Trophoblast cell (in vitro differentiated cells and primary cell): ENCODE measurements around the gene MYO18B.

Experiments
- DNase-seq, 2 donors: peaks; one replicate each; pipeline ENCODE4 v3.0.0-alpha.2; 2016
- H2AFZ ChIP-seq: 2 replicates; pipeline ENCODE4 v1.6.1; 2013; ENCODE audit warnings: low read length, moderate library complexity, mild to moderate bottlenecking; ENCODE audit not compliant: insufficient read depth, poor library complexity
- H2AK5ac ChIP-seq: 2 replicates; pipeline ENCODE4 v1.6.1; 2013; ENCODE audit warnings: mild to moderate bottlenecking, low read length
- H2BK120ac ChIP-seq: 2 replicates; pipeline ENCODE4 v1.6.1; 2013; ENCODE audit warnings: low read length, mild to moderate bottlenecking, moderate library complexity; ENCODE audit not compliant: insufficient read depth, poor library complexity
- H2BK12ac ChIP-seq: 2 replicates; pipeline ENCODE4 v1.6.1; 2013; ENCODE audit warnings: mild to moderate bottlenecking, low read length, moderate library complexity
- H2BK5ac ChIP-seq: 2 replicates; pipeline ENCODE4 v1.6.1; 2013; ENCODE audit warnings: low read length, low read depth, moderate library complexity, mild to moderate bottlenecking; ENCODE audit not compliant: poor library complexity
- H3K14ac ChIP-seq: 2 replicates; pipeline ENCODE4 v1.6.1; 2013; ENCODE audit warnings: mild to moderate bottlenecking, low read length
- H3K18ac ChIP-seq: 2 replicates; pipeline ENCODE4 v1.6.1; 2013; ENCODE audit warnings: mild to moderate bottlenecking, low read length
- H3K23ac ChIP-seq: 2 replicates; pipeline ENCODE4 v1.6.1; 2013; ENCODE audit warnings: low read length
- H3K27ac ChIP-seq: 2 replicates; pipeline ENCODE4 v1.5.1; 2013; ENCODE audit warnings: low read depth, mild to moderate bottlenecking, inconsistent platforms, low read length, moderate library complexity
- H3K27me3 ChIP-seq: 2 replicates; pipeline ENCODE4 v1.6.1; 2013; ENCODE audit warnings: inconsistent platforms, mild to moderate bottlenecking, low read length, moderate library complexity; ENCODE audit not compliant: insufficient read depth
- H3K36me3 ChIP-seq, 2 experiments: 1 replicate in 1 of 2; 2 replicates in 1 of 2; pipeline ENCODE4 v1.6.1; 2013; ENCODE audit warnings: low read length in 2 of 2, mild to moderate bottlenecking in 2 of 2, moderate library complexity in 1 of 2; ENCODE audit not compliant: insufficient read depth in 2 of 2, control insufficient read depth in 1 of 2
- H3K4ac ChIP-seq: 2 replicates; pipeline ENCODE4 v1.6.1; 2013; ENCODE audit warnings: low read depth, mild to moderate bottlenecking, low read length, moderate library complexity
- H3K4me1 ChIP-seq, 2 experiments: 1 replicate in 1 of 2; 2 replicates in 1 of 2; pipeline ENCODE4 v1.6.1; 2013; ENCODE audit warnings: low read length in 2 of 2, mild to moderate bottlenecking in 2 of 2, moderate library complexity in 1 of 2; ENCODE audit not compliant: insufficient read depth in 2 of 2, control insufficient read depth in 1 of 2
- H3K4me2 ChIP-seq: 2 replicates; pipeline ENCODE4 v1.6.1; 2013; ENCODE audit warnings: inconsistent platforms, mild to moderate bottlenecking, low read length, moderate library complexity
- H3K4me3 ChIP-seq: 2 replicates; pipeline ENCODE4 v1.5.1; 2013; ENCODE audit warnings: mild to moderate bottlenecking, low read depth, low read length, inconsistent platforms
- H3K79me1 ChIP-seq: one replicate; pipeline ENCODE4 v1.6.1; 2013; ENCODE audit warnings: low read length
- H3K79me2 ChIP-seq: 2 replicates; pipeline ENCODE4 v1.6.1; 2013; ENCODE audit warnings: low read length, mild to moderate bottlenecking; ENCODE audit not compliant: control insufficient read depth, insufficient read depth, poor library complexity
- H3K9ac ChIP-seq: 2 replicates; pipeline ENCODE4 v1.6.1; 2013; ENCODE audit warnings: mild to moderate bottlenecking, low read length
- H3K9me3 ChIP-seq: 2 replicates; pipeline ENCODE4 v1.6.1; 2013; ENCODE audit warnings: low read depth, mild to moderate bottlenecking, control low read depth, inconsistent platforms, low read length; ENCODE audit not compliant: insufficient read depth
- H4K12ac ChIP-seq: 2 replicates; pipeline ENCODE4 v1.6.1; 2013; ENCODE audit warnings: low read depth, mild to moderate bottlenecking, low read length, moderate library complexity
- H4K8ac ChIP-seq: 2 replicates; pipeline ENCODE4 v1.6.1; 2013; ENCODE audit warnings: low read depth, mild to moderate bottlenecking, low read length, moderate library complexity
- H4K91ac ChIP-seq: one replicate; pipeline ENCODE4 v1.6.1; 2013; ENCODE audit warnings: low read depth, mild to moderate bottlenecking, low read length, moderate library complexity
- WGBS: extraction: QIAGEN DNeasy Blood & Tissue Kit; methylation state at CpG from one replicate; pipeline ENCODE4 v1.1.7; 2013; ENCODE audit warnings: missing lambda C conversion rate; ENCODE audit not compliant: insufficient read length, insufficient coverage; ENCODE audit errors: extremely low coverage; 5-methylcytosine and 5-hydroxymethylcytosine counted together

MYO18B gene

DNA sequence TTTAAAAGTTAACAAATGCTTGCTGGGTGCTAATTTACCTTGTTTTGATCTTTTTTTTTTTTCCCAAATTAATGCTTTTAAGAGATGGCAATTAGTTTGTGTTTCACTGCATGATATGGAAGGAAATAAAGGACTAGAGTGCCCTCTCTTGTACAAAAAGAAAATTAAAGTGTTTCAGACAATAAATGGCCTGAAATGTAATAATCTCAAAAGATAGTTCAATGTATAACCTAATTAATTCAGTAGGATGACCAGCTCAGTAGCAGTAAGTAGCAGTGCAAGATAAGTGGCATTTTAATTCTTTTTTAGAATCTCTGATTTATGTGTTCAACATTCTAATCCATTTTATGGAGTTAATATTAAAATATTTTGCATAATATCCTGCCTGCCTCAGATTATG lies 39.9 kb upstream of the MYO18B start:
- no peak overlapping the region for H3K14ac ChIP-seq
- no peak overlapping the region for H4K12ac ChIP-seq
- DNase-seq, result no peak
- no peak overlapping the region for H4K8ac ChIP-seq
- H3K23ac ChIP-seq, result no peak overlapping the region
- H3K79me1 ChIP-seq, result no peaks in the 10 kb centered on the region
- peaks cover 0 to 10% of the 10 kb centered on the region in 2 experiments for H3K4me1 ChIP-seq
- H3K36me3 ChIP-seq, result no peaks in the 10 kb centered on the region
- no peaks in the 10 kb centered on the region for H3K27me3 ChIP-seq
- H3K27ac ChIP-seq, result no peak overlapping the region
- no peak overlapping the region for H2AFZ ChIP-seq
- H3K79me2 ChIP-seq, result no peaks in the 10 kb centered on the region
- no peak overlapping the region for H3K4me3 ChIP-seq
- H3K4me2 ChIP-seq, result no peak overlapping the region
- no peak overlapping the region for H3K18ac ChIP-seq
- H4K91ac ChIP-seq, result no peak overlapping the region
- no peak overlapping the region for H2BK12ac ChIP-seq
- H2BK120ac ChIP-seq, result no peak overlapping the region
- H2BK5ac ChIP-seq, result no peak overlapping the region
- H3K9me3 ChIP-seq, result no peaks in the 10 kb centered on the region
- H2AK5ac ChIP-seq, result no peak overlapping the region
- H3K4ac ChIP-seq, result no peak overlapping the region
- no peak overlapping the region for H3K9ac ChIP-seq

- Histone ChIP-seq H3K36me3 (no peaks in the 10 kb centered on the region), H2BK5ac (no peak overlapping the region), H4K12ac (no peak overlapping the region), H4K91ac (no peak overlapping the region), H3K9ac (no peak overlapping the region), H2BK120ac (no peak overlapping the region), H3K23ac (no peak overlapping the region), H3K18ac (no peak overlapping the region), H3K27ac (no peak overlapping the region), H3K79me1 (no peaks in the 10 kb centered on the region), H3K4me1 (peaks cover 0 to 10% of the 10 kb centered on the region in 2 experiments), H3K4me3 (no peak overlapping the region), H3K79me2 (no peaks in the 10 kb centered on the region), H2BK12ac (no peak overlapping the region), H2AFZ (no peak overlapping the region), H3K4me2 (no peak overlapping the region), H2AK5ac (no peak overlapping the region), H4K8ac (no peak overlapping the region), H3K27me3 (no peaks in the 10 kb centered on the region), H3K9me3 (no peaks in the 10 kb centered on the region), H3K4ac (no peak overlapping the region), H3K14ac (no peak overlapping the region)
- DNase-seq, result no peak
- no CpG with 5 or more reads among the region's 7 CpGs for WGBS
Measured at GRCh38 chr22:25702571-25703167, 39.3 kb upstream of the MYO18B start.

- Histone ChIP-seq H3K4me1 (peaks cover 2 to 3% of the 10 kb centered on the region in 2 experiments), H2AFZ (no peak overlapping the region), H3K23ac (no peak overlapping the region), H3K14ac (no peak overlapping the region), H3K79me1 (no peaks in the 10 kb centered on the region), H3K18ac (no peak overlapping the region), H3K36me3 (no peaks in the 10 kb centered on the region), H4K12ac (no peak overlapping the region), H3K27me3 (no peaks in the 10 kb centered on the region), H3K9ac (no peak overlapping the region), H2BK120ac (no peak overlapping the region), H3K4me2 (no peak overlapping the region), H3K79me2 (no peaks in the 10 kb centered on the region), H4K91ac (no peak overlapping the region), H2BK5ac (no peak overlapping the region), H2BK12ac (no peak overlapping the region), H3K27ac (no peak overlapping the region), H3K4ac (no peak overlapping the region), H3K9me3 (no peaks in the 10 kb centered on the region), H3K4me3 (no peak overlapping the region), H2AK5ac (no peak overlapping the region), H4K8ac (no peak overlapping the region)
- no CpG with 5 or more reads among the region's 2 CpGs for WGBS
- no peak for DNase-seq
Measured at GRCh38 chr22:25704701-25705100, 37.3 kb upstream of the MYO18B start.

GRCh38 chr22:25706197-25706596 lies 35.8 kb upstream of the MYO18B start:
- WGBS, result no CpG with 5 or more reads among the region's 5 CpGs
- no peak for DNase-seq

More at GRCh38 chr22:25706197-25706596, 35.8 kb upstream of the MYO18B start:
- Histone ChIP-seq H3K4ac (no peak overlapping the region), H3K27me3 (no peaks in the 10 kb centered on the region), H4K12ac (no peak overlapping the region), H3K18ac (no peak overlapping the region), H3K23ac (no peak overlapping the region), H3K14ac (no peak overlapping the region), H3K9ac (no peak overlapping the region), H3K4me3 (no peak overlapping the region), H2AFZ (no peak overlapping the region), H3K27ac (no peak overlapping the region), H3K79me2 (no peaks in the 10 kb centered on the region), H2BK120ac (no peak overlapping the region), H3K79me1 (no peaks in the 10 kb centered on the region), H4K8ac (no peak overlapping the region), H3K4me2 (no peak overlapping the region), H2BK5ac (no peak overlapping the region), H3K9me3 (no peaks in the 10 kb centered on the region), H4K91ac (no peak overlapping the region), H3K4me1 (peaks cover 7 to 8% of the 10 kb centered on the region in 2 experiments), H3K36me3 (no peaks in the 10 kb centered on the region), H2AK5ac (no peak overlapping the region), H2BK12ac (no peak overlapping the region)
